GM21515 (cell line): ENCODE measurements around the gene GNL1.
"Not testable (repeated sequence)": the region's sequence is repeated elsewhere in the genome, so short reads cannot be mapped to it uniquely, and the experiment has no call there.

ENCODE experiments used
- ATAC-seq: cut with Tn5 transposase; IDR thresholded peaks from one replicate; pipeline ENCODE4 v1.9.1; 2021; ENCODE audit not compliant: unreplicated experiment

GNL1 gene

DNA sequence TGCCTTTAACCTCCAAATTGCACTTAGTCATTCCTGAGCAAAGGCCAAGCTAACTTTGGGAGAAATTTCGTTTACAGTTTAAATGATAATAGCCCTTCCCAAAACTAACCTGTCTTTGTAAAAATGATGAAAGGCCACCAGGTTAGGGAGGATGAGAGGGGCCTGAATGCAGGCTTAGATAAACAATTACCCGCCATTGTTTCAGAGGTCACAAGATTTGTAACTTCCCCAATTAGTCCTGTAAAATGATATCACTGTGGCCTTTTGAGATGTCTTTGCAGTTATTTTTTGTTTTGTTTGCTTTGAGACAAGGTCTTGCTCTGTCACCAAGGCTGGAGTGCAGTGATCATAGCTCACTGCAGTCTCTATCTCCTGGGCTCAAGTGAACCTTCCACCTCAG lies 26.3 kb downstream of the GNL1 start:
- ATAC-seq: no peak

DNA sequence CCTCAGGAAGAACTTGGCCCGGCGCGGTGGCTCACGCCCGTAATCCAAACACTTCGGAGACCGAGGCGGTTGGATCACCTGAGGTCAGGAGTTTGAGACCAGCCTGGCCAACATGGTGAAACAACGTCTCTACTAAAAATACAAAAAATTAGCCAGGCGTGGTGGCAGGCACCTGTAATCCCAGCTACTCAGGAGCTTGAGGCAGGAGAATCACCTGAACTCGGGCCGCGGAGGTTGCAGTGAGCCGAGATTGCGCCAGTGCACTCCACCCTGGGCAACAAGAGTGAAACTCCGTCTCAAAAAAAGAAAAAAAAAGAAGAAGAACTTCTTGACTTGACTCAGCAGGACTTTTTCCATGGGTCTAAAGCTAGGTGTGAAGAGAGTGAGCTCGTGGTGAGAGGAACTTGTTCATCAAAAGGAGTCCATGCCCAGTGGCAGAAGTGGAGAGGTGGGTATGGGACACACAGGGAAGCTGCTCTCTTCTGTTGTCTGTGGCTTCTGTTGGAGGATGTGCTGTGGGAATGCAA lies 26.9 kb downstream of the GNL1 start:
- ATAC-seq: not testable (repeated sequence)

DNA sequence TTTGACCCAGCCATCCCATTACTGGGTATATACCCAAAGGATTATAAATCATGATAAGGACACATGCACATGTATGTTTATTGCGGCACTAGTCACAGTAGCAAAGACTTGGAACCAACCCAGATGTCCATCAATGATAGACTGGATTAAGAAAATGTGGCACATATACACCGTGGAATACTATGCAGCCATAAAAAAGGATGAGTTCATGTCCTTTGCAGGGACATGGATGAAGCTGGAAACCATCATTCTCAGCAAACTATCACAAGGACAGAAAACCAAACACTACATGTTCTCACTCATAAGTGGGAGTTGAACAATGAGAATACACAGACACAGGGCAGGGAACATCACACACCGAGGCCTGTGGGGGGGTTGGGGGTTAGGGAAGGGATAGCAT lies 29.8 kb downstream of the GNL1 start:
- not testable (repeated sequence) for ATAC-seq

DNA sequence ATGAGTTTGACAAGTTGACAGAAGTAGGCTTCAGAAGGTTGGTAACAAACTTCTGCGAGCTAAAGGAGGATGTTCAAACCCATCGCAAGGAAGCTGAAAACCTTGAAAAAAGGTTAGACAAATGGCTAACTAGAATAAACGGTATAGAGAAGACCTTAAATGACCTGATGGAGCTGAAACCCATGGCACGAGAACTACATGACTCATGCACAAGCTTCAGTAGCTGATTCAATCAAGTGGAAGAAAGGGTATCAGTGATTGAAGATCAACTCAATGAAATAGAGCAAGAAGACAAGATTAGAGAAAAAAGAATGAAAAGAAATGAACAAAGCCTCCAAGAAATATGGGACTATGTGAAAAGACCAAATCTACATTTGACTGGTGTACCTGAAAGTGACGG lies 34.3 kb downstream of the GNL1 start:
- not testable (repeated sequence) for ATAC-seq

DNA sequence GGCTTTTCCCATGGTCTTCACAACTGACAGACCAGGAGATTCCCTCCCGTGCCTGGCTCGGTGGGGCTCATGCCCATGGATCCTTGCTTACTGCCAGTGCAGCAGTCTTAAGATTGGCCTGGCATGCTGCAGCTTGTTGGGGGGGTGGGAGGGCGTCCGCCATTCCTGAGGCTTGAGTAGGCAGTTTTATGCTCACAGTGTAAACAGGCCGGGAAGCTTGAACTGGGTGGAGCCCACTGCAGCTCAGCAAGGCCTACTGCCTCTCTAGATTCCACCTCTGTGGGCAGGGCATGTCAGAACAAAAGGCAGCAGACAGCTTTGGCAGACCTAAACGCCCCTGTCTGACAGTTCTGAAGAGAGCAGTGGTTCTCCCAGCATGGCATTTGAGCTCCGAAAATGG lies 35.2 kb downstream of the GNL1 start:
- not testable (repeated sequence) for ATAC-seq

DNA sequence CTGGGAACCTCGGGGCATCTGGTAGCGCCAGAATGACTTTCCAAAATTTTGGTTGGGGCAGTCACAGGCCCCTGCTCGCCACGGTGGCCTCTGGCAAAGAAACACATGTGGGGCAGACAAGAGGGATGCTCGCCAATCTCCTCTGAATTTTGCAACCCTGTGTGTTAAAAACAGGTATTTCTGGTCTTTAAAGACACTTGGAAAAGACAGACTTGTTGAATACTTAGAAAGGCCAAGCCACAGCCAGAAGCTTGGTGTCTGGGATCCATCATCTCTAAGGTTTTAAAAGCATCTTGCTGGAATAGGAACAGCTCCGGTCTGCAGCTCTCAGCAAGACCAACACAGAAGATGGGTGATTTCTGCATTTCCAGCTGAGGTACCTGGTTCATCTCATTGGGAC lies 35.8 kb downstream of the GNL1 start:
- no peak for ATAC-seq

DNA sequence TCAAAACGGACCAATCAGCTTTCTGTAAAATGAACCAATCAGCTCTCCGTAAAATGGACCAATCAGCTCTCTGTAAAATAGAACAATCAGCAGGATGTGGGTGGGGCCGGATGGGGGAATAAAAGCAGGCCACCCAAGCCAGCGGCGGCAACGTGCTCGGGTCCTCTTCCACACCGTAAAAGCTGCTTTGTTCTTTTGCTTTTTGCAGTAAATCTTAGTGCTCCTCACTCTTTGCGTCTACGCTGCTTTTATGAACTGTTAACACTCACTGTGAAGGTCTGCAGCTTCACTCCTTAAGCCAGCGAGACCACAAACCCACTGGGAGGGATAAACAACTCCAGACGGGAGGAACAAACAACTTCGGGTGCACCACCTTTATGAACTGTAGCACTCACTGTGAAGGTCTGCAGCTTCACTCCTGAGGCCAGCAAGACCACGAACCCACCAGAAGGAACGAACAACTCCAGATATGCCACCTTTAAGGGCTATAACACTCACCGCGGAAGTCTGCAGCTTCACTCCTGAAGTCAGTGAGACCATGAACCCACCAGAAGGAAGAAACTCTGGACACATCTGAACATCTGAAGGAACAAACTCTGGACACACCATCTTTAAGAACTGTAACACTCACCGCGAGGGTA lies 37.7 kb downstream of the GNL1 start:
- not testable (repeated sequence) for ATAC-seq

DNA sequence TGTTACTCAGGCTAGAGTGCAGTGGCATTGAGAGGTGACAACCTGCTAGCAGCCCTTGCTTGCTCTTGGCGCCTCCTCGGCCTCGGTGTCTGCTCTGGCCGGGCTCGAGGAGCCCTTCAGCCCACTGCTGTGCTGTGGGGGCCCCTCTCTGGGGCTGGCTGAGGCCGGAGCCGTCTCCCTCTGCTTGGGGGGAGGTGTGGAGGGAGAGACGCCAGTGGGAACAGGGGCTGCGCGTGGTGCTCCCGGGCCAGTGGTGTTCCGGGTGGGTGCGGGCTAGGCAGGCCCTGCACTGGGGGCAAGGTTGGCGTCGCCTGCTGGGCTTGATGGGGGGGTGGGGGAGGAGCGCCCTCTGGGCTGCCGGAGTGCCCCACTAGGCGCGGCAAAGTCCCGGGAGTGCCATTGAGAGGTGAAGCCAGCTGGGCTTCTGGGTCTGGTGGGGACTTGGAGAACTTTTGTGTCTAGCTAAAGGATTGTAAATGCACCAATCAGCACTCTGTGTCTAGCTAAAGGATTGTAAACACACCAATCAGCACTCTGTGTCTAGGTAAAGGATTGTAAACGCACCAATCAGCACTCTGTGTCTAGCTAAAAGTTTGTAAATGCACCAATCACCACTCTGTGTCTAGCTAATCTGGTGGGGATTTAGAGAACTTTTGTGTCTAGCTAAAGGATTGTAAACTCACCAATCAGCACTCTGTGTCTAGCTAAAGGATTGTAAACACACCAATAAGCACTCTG lies 38.4 kb downstream of the GNL1 start:
- ATAC-seq: not testable (repeated sequence)

DNA sequence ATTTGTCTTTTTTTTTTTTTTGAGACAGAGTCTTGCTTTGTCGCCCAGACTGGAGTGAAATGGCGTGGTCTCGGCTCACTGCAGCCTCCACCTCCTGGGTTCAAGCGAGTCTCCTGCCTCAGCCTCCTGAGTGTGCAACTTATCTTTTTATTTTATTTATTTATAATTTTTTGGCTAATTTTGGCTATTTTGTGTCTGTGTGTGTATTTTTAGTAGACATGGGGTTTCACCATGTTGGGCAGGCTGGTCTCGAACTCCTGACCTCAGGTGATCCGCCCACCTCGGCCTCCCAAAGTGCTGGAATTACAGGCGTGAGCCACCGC lies 39.6 kb downstream of the GNL1 start:
- not testable (repeated sequence) for ATAC-seq

DNA sequence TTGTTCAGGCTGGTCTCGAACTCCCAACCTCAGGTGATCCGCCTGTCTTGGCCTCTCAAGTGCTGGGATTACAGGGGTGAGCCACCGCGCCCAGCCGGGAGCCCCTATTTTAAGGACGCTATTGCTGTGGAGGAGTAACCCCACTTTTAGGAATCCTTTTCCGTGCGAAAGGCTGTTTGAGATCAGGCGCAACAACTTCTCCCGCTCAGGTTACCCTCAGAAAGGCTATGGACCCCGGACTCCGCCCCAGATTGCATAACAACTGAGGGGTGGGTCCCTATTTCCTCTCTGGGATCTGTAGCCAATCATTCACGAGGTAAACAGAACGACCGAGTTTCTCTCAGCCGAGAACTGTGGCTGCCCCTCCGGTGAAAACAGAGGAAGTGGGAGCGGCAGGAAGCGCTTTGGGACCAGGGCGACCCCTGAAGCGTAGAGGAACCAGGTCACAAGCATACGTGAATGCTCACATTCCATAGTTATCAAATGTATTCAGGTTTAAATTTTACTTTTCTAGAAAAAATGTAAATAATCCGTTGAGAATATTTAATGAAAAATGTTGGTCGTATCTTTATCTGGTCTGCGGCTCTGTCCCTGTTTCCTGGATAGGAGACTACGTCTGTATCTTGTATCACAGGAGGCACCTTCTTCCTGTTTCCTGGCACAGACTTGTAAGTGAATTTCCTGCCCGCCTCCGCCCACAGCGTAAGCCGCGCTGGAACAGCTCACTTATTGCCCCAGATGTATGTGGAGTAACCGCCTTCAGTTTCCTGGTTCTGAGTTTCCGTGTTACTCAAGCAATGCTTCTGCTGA lies 40.1 kb downstream of the GNL1 start:
- peak; percentile 78 for ATAC-seq

DNA sequence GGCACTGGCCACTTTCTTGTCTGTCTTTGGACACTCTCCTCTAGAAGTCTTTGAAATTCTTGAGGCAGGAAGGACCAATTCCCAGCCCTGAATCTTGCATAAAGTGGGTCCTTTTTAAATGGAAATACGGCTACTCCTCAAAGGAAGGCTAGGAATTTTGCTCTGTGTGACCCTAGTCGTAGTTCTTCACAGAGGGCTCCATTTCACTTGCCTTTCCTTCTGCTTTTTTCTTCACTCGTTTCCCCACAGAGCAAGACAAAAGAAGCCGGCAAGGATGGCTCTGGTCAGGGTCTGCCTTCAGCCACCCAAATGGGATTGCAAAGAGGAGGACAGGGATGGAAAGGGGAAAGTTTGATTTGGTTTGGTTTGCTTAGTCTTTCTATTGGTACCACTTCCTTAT lies 41.2 kb downstream of the GNL1 start:
- no peak for ATAC-seq

DNA sequence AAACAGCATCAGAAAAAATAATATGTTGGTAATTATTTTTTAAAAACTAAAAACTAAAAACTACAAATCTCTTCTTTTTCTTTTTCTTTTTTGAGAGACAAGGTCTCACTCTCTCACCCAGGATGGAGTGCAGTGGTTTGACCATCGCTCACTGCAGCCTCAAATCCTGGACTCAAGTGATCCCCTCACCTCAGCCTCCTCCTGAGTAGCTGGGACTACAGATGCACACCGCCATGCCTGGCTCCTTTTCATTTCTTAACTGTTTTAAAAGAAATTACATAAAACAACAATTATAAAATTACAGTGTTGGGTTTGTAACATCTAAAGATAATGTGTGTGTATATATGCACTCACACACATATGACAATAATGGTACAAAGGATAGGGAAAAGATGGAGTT lies 42.8 kb downstream of the GNL1 start:
- ATAC-seq: no peak

DNA sequence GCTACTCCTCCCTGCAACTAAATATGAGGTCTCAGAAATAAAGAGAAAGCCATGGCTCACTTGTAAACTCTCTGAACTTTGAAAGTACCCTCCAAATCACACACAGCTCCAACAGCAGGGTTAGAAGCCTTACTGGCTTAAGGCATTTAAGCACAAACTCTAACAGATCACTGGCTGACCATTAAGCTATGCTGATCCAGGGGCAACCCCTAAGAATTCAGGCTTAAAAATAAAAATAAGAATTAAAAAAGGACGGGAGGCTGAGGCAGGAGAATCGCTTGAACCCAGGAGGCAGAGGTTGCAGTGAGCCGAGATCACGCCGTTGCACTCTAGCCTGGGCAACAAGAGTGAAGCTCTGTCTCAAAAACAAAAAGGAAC lies 45.1 kb downstream of the GNL1 start:
- ATAC-seq: no peak

DNA sequence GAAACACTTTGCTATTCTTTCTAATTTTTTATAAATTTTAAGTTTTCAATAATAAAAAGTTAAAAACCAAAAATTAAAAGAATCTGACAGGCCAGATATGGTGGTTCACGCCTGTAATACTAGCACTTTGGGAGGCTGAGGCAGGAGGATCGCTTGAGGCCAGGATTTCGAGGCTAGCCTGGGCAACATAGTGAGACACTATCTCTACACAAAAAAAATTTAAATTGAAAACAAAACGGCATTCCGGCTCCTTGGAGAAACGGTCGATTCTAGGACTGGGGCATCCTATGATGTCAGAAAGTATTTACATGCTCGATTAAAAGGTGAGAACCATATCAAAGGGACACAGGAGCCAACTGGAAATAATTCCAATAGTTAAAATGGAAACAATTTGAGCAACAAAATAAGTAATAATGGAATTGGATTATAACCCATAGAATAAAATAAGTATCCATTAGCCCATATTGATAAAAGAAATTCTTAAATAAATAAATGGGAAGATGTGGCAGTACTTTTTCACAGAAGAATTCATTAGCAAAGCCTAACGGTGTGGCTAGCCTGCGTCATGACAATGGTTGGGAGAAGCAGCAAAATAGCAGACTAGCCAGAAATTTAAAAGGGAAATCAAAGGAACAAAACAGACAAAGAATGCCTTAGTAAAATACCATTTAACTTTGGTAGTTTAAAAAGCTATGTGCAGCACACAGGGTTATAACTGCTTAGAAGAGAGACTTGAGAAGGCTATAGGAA lies 45.7 kb downstream of the GNL1 start:
- ATAC-seq: no peak

DNA sequence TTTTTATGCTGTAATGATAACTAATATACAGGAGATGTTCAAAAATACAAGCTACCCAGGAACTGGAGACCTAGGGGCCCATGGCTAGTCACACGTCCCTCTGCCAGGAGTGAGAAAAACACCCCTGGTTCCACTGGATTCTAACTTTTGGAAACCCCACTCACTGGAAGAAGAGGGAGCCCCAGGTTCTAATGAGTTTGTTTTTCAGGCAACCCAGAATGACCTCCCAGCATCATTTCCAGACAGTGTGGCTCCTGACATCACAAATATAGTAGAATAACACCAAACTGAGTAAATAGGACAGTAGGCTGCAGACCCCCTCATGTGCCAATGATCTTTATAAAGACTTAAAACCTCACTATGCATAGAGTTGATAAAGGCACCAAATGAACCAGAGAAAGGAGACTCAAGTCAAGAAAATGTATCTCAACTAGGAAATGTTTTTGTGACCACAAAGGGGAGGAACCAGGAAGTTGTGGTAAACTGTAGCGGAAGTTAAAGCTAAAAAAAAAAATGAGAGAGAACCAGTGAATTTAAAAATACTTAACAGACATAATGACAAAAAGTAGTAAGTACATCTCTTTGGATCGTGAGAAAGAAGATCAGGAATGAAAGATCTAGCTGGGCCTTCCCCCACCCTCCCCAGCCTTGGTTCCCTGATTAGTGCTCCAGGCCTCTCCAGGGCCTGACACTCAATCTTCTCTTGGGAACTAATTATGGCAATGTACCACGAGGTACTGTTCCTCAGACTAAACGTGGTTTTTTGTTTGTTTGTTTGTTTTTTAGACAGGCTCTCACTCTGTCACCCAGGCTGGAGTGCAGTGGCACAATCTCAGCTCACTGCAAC lies 47.2 kb downstream of the GNL1 start:
- ATAC-seq: peak; percentile 41

DNA sequence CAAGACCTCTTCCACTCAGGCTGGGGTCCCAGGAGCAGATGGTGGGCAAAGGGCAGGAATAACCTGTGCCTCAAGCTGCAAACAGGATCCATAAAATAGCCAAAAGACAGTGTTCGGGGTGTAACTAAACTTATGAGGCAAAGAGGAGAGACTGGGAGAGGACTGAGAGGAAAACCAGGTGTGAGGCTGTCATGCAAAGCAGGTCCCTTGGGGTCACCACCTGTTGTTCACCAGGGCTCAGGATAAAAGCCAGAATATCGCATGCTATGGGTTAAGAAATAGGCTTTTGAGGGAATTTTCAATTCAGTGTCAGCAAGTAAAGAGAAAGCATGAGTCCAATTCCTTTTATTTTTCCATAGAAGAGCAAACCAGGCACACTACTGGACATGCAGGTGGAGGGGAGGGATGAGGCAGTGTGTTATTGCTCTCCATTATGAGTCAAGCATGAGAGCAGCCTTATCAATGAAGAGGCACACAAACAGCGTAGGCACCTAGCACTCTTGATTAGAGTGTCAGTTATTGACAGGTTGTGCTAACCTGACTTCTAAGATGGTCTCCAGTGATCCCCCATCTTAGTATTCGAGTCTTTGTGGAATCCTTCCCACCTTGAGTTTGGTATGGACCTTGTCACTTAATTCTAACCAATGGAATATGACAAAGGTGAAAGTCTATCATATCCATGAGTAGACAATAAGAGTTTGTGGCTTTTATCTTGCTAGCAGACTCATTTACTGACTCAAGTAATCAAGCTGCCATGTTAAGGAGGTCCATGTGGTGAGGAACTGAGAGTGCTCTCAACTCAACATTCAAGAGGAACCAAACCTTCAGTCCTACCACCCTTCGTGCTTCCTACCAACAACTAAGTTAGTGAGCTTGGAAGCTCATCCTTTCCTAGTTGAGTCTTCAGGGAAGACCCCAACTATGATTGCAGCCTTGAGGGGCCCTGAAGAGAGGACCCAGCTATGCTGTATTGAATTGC lies 48.2 kb downstream of the GNL1 start:
- ATAC-seq: peak; percentile 44

DNA sequence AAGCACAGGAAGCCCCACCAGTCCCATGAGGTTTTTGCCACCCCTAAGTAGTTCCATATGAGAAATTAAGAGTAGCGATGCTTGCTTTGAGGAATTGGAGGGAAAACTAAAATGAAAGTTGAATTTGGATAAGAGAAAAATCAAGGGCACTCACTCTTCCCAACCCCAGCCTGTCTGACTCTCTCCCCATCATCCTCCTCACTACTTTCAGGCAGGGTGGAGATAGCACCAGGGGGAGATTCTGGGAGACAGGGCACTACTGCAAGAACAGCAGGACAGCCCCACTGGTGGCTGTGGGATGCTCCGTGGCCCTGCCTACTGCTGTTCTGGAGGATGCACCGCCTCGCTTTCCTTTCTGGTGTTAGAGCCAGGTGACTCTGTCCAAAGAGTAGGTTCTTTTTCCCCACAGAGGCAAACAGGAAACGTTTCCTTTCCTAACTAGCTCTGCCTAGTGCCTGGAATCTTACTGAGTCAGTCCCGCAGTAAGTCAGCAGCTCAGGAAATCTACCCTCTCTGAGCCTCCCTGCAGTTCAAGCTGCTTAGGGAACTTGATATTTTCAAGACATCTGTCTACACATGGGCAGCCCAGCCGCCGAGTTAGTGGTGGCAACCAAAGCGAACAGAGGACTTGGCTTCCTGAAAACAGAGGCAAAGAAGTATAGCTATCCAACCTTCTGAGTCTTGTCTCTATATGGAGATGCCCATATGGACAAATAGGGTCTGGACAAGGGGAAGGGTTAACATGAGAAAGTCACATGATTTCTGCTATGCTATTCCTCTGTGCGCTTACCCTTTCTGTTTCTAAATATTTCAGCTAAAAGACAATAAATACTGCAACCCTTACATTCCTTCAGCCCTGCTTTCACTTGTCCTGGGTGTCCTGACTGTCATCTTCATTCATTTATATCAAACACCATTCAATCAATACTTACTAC lies 55.6 kb downstream of the GNL1 start:
- no peak for ATAC-seq

DNA sequence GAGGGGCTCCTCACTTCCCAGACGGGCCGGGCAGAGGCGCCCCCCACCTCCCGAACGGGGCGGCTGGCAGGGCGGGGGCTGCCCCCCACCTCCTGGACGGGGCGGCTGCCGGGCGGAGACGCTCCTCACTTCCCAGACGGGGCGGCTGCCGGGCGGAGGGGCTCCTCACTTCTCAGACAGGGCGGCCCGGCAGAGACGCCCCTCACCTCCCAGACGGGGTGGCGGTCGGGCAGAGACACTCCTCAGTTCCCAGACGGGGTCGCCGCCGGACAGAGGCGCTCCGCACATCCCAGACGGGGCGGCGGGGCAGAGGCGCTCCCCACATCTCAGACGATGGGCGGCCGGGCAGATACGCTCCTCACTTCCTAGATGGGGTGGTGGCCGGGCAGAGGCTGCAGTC lies 57.6 kb downstream of the GNL1 start:
- ATAC-seq: not testable (repeated sequence)
